ENCODE data around the gene CNFN. TPM values are rescaled to one million over a fixed set of nuclear protein-coding genes. Genes with fewer than 3 reads are reported as not detected.

The CNFN gene
- total and polyA plus RNA-seq, 2 experiments from 2014 or later, result 6.7 to 54.5 TPM

DNA sequence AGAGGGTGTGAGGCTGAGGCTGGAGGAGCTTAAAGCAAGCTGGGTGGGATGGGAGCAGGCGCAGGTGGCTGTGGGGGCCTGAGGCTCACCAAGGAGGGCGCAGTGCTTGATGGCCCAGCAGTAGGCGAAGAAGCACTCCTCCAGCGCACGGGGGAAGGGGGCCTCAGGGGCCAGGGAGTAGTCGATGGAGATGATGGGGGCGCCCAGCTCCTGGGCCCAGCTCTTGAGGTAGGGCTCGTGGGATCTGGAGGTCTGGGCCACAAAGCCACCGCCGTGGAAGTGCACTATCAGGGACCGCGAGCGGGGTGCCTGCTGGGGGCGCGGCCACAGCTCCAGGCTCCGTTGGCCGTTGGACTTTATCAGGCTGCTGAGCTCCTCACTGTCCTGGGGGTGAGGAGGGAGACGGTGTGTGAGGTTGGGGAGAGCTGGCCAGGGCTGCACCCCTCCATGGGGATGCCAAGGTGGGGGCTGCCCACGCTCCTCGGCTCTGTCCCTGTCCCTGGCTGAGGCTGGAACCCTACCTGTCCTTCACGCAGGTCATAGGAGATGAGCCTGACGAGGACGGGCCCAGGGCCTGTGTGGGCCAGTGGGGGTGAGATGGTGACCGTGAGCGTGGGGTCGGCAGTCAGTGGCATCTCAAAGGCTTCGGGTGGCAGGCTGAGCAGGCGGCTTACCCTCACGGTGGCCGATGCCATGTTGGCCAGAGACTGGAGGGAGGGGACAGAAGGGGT, 17.2 kb upstream of the CNFN start:
- TF ChIP-seq STAT1 (IDR thresholded peaks at IDR 0.05; ENCODE audit: unreplicated experiment) (no peak), ZNF331 (CRISPR knock-in tag; IDR thresholded peaks at IDR 0.05; ENCODE audit: low read depth) (no peak), POLR2AphosphoS5 (IDR thresholded peaks at IDR 0.05; ENCODE audit: low read depth) (no peak), ZNF114 (CRISPR knock-in tag; IDR thresholded peaks at IDR 0.05) (no peak)
- TF ChIP-seq, protein P1, sequence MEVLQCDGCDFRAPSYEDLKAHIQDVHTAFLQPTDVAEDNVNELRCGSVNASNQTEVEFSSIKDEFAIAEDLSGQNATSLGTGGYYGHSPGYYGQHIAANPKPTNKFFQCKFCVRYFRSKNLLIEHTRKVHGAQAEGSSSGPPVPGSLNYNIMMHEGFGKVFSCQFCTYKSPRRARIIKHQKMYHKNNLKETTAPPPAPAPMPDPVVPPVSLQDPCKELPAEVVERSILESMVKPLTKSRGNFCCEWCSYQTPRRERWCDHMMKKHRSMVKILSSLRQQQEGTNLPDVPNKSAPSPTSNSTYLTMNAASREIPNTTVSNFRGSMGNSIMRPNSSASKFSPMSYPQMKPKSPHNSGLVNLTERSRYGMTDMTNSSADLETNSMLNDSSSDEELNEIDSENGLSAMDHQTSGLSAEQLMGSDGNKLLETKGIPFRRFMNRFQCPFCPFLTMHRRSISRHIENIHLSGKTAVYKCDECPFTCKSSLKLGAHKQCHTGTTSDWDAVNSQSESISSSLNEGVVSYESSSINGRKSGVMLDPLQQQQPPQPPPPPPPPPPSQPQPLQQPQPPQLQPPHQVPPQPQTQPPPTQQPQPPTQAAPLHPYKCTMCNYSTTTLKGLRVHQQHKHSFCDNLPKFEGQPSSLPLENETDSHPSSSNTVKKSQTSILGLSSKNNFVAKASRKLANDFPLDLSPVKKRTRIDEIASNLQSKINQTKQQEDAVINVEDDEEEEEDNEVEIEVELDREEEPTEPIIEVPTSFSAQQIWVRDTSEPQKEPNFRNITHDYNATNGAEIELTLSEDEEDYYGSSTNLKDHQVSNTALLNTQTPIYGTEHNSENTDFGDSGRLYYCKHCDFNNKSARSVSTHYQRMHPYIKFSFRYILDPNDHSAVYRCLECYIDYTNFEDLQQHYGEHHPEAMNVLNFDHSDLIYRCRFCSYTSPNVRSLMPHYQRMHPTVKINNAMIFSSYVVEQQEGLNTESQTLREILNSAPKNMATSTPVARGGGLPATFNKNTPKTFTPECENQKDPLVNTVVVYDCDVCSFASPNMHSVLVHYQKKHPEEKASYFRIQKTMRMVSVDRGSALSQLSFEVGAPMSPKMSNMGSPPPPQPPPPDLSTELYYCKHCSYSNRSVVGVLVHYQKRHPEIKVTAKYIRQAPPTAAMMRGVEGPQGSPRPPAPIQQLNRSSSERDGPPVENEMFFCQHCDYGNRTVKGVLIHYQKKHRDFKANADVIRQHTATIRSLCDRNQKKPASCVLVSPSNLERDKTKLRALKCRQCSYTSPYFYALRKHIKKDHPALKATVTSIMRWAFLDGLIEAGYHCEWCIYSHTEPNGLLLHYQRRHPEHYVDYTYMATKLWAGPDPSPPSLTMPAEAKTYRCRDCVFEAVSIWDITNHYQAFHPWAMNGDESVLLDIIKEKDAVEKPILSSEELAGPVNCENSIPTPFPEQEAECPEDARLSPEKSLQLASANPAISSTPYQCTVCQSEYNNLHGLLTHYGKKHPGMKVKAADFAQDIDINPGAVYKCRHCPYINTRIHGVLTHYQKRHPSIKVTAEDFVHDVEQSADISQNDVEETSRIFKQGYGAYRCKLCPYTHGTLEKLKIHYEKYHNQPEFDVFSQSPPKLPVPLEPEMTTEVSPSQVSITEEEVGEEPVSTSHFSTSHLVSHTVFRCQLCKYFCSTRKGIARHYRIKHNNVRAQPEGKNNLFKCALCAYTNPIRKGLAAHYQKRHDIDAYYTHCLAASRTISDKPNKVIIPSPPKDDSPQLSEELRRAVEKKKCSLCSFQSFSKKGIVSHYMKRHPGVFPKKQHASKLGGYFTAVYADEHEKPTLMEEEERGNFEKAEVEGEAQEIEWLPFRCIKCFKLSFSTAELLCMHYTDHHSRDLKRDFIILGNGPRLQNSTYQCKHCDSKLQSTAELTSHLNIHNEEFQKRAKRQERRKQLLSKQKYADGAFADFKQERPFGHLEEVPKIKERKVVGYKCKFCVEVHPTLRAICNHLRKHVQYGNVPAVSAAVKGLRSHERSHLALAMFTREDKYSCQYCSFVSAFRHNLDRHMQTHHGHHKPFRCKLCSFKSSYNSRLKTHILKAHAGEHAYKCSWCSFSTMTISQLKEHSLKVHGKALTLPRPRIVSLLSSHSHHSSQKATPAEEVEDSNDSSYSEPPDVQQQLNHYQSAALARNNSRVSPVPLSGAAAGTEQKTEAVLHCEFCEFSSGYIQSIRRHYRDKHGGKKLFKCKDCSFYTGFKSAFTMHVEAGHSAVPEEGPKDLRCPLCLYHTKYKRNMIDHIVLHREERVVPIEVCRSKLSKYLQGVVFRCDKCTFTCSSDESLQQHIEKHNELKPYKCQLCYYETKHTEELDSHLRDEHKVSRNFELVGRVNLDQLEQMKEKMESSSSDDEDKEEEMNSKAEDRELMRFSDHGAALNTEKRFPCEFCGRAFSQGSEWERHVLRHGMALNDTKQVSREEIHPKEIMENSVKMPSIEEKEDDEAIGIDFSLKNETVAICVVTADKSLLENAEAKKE (CRISPR knock-in tag; IDR thresholded peaks at IDR 0.05), result no peak
- TF ChIP-seq, protein P2, sequence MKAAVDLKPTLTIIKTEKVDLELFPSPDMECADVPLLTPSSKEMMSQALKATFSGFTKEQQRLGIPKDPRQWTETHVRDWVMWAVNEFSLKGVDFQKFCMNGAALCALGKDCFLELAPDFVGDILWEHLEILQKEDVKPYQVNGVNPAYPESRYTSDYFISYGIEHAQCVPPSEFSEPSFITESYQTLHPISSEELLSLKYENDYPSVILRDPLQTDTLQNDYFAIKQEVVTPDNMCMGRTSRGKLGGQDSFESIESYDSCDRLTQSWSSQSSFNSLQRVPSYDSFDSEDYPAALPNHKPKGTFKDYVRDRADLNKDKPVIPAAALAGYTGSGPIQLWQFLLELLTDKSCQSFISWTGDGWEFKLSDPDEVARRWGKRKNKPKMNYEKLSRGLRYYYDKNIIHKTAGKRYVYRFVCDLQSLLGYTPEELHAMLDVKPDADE (IDR thresholded peaks at IDR 0.05), result no peak
- TF ChIP-seq, protein P3, sequence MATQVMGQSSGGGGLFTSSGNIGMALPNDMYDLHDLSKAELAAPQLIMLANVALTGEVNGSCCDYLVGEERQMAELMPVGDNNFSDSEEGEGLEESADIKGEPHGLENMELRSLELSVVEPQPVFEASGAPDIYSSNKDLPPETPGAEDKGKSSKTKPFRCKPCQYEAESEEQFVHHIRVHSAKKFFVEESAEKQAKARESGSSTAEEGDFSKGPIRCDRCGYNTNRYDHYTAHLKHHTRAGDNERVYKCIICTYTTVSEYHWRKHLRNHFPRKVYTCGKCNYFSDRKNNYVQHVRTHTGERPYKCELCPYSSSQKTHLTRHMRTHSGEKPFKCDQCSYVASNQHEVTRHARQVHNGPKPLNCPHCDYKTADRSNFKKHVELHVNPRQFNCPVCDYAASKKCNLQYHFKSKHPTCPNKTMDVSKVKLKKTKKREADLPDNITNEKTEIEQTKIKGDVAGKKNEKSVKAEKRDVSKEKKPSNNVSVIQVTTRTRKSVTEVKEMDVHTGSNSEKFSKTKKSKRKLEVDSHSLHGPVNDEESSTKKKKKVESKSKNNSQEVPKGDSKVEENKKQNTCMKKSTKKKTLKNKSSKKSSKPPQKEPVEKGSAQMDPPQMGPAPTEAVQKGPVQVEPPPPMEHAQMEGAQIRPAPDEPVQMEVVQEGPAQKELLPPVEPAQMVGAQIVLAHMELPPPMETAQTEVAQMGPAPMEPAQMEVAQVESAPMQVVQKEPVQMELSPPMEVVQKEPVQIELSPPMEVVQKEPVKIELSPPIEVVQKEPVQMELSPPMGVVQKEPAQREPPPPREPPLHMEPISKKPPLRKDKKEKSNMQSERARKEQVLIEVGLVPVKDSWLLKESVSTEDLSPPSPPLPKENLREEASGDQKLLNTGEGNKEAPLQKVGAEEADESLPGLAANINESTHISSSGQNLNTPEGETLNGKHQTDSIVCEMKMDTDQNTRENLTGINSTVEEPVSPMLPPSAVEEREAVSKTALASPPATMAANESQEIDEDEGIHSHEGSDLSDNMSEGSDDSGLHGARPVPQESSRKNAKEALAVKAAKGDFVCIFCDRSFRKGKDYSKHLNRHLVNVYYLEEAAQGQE (IDR thresholded peaks at IDR 0.05; ENCODE audit: unreplicated experiment), result no peak
- Mint-ChIP-seq H3K4me1 (peaks cover 18% of the 10 kb centered on the region), H3K36me3 (ENCODE audit: low read depth) (peaks cover 44% of the 10 kb centered on the region), H3K9me3 (peaks cover 3% of the 10 kb centered on the region), H3K4me3 (no peak overlapping the region), H3K27me3 (ENCODE audit: insufficient read depth, low read depth, poor library complexity) (peaks cover 76% of the 10 kb centered on the region), H3K27ac (no peak overlapping the region)
- no peaks in the 10 kb centered on the region for H3K9me2 ChIP-seq (ENCODE audit: insufficient read depth)
- no peak overlapping the region for H3K27ac ChIP-seq (ENCODE audit: low read depth)
- H3K4me3 ChIP-seq, result no peak overlapping the region
- no peak for DNase-seq (ENCODE audit: low spot score)
- no peak for ATAC-seq
- H4K20me1 ChIP-seq (replicated peaks; ENCODE audit: insufficient read depth), result peaks cover 8% of the 10 kb centered on the region
- peaks cover 5% of the 10 kb centered on the region; the same call in 1 of the 2 replicates for H3K4me1 ChIP-seq (ENCODE audit: insufficient read depth)
- H3K27me3 ChIP-seq (ENCODE audit: insufficient read depth), result peaks cover 18% of the 10 kb centered on the region; the same call in 1 of the 2 replicates
- no peaks in the 10 kb centered on the region for H3K36me3 ChIP-seq (ENCODE audit: insufficient read depth)
- H2AFZ ChIP-seq, result no peak overlapping the region
- no peaks in the 10 kb centered on the region for H3K79me2 ChIP-seq (replicated peaks; ENCODE audit: insufficient read depth)
- H3K4me2 ChIP-seq, result no peak overlapping the region
- peaks cover 5% of the 10 kb centered on the region; the same call in 1 of the 2 replicates for H3F3A ChIP-seq (replicated peaks; ENCODE audit: low read depth)
